Measurements from ENCODE around the gene STARD3.

Gene STARD3

GRCh38 chr17:39611401-39612112 lies 25.4 kb upstream of the STARD3 start:
- no peak overlapping the region for H3K4me3 ChIP-seq (IDR thresholded peaks at IDR 0.05; ENCODE audit: insufficient read depth, low read depth, low read length)
- H2AFZ ChIP-seq (ENCODE audit: low read depth), result peak overlapping the region; percentile 10; the same call in 1 of the 2 replicates
- H3K4me2 ChIP-seq, result no peak overlapping the region
- TF ChIP-seq CTCF (conservative IDR thresholded peaks at IDR 0.05; ENCODE audit: low read depth, low read length), result no peak
- H3K36me3 ChIP-seq (ENCODE audit: insufficient read depth), result no peaks in the 10 kb centered on the region
- H3K4me1 ChIP-seq (ENCODE audit: low read depth, poor library complexity, severe bottlenecking), result no peaks in the 10 kb centered on the region
- H3K79me2 ChIP-seq (ENCODE audit: insufficient read depth, low read depth), result no peaks in the 10 kb centered on the region
- no peak overlapping the region for H3K9ac ChIP-seq
- H3K27ac ChIP-seq, result no peak overlapping the region
- no peaks in the 10 kb centered on the region for H4K20me1 ChIP-seq (ENCODE audit: insufficient read depth)
- H3K27me3 ChIP-seq (ENCODE audit: insufficient read depth, low read depth), result peaks cover 10% of the 10 kb centered on the region

- no peak for TF ChIP-seq CTCF (conservative IDR thresholded peaks at IDR 0.05; ENCODE audit: low read depth, low read length)
- no peaks in the 10 kb centered on the region for H3K79me2 ChIP-seq (ENCODE audit: insufficient read depth, low read depth)
- no peaks in the 10 kb centered on the region for H3K36me3 ChIP-seq (ENCODE audit: insufficient read depth)
- H3K27me3 ChIP-seq (ENCODE audit: insufficient read depth, low read depth), result peaks cover 2% of the 10 kb centered on the region
- H4K20me1 ChIP-seq (ENCODE audit: insufficient read depth), result no peaks in the 10 kb centered on the region
- H3K9ac ChIP-seq, result no peak overlapping the region
- no peak overlapping the region for H3K4me2 ChIP-seq
- H3K27ac ChIP-seq, result no peak overlapping the region
- no peak overlapping the region for H2AFZ ChIP-seq (ENCODE audit: low read depth)
- H3K4me3 ChIP-seq (IDR thresholded peaks at IDR 0.05; ENCODE audit: insufficient read depth, low read depth, low read length), result no peak overlapping the region
- H3K4me1 ChIP-seq (ENCODE audit: low read depth, poor library complexity, severe bottlenecking), result peaks cover 8% of the 10 kb centered on the region
These were observed 24.6 kb upstream of the STARD3 start for GRCh38 chr17:39612291-39612894.

- no peak for TF ChIP-seq CTCF (conservative IDR thresholded peaks at IDR 0.05; ENCODE audit: low read depth, low read length)
- H3K4me2 ChIP-seq, result no peak overlapping the region
- no peak overlapping the region for H2AFZ ChIP-seq (ENCODE audit: low read depth)
- no peak overlapping the region for H3K27ac ChIP-seq
- no peak overlapping the region for H3K9ac ChIP-seq
- peaks cover 9% of the 10 kb centered on the region for H3K4me1 ChIP-seq (ENCODE audit: low read depth, poor library complexity, severe bottlenecking)
- no peaks in the 10 kb centered on the region for H4K20me1 ChIP-seq (ENCODE audit: insufficient read depth)
- no peaks in the 10 kb centered on the region for H3K79me2 ChIP-seq (ENCODE audit: insufficient read depth, low read depth)
- no peak overlapping the region for H3K4me3 ChIP-seq (IDR thresholded peaks at IDR 0.05; ENCODE audit: insufficient read depth, low read depth, low read length)
- no peaks in the 10 kb centered on the region for H3K36me3 ChIP-seq (ENCODE audit: insufficient read depth)
- H3K27me3 ChIP-seq (ENCODE audit: insufficient read depth, low read depth), result no peaks in the 10 kb centered on the region; the same call in 1 of the 2 replicates
These were observed 23.9 kb upstream of the STARD3 start for GRCh38 chr17:39612935-39613464.

GRCh38 chr17:39614545-39615157 lies 22.3 kb upstream of the STARD3 start:
- H2AFZ ChIP-seq (ENCODE audit: low read depth), result no peak overlapping the region
- no peak overlapping the region for H3K9ac ChIP-seq
- no peaks in the 10 kb centered on the region for H4K20me1 ChIP-seq (ENCODE audit: insufficient read depth)
- H3K4me2 ChIP-seq, result no peak overlapping the region
- no peak overlapping the region for H3K4me3 ChIP-seq (IDR thresholded peaks at IDR 0.05; ENCODE audit: insufficient read depth, low read depth, low read length)
- no peaks in the 10 kb centered on the region for H3K36me3 ChIP-seq (ENCODE audit: insufficient read depth)
- H3K4me1 ChIP-seq (ENCODE audit: low read depth, poor library complexity, severe bottlenecking), result peaks cover 24% of the 10 kb centered on the region
- H3K27ac ChIP-seq, result no peak overlapping the region
- TF ChIP-seq CTCF (conservative IDR thresholded peaks at IDR 0.05; ENCODE audit: low read depth, low read length), result no peak
- H3K27me3 ChIP-seq (ENCODE audit: insufficient read depth, low read depth), result no peaks in the 10 kb centered on the region
- no peaks in the 10 kb centered on the region for H3K79me2 ChIP-seq (ENCODE audit: insufficient read depth, low read depth)
